HG03064 (cell line): ENCODE results near the gene TBL2.
"Not testable (repeated sequence)": the region's sequence is repeated elsewhere in the genome, so short reads cannot be mapped to it uniquely, and the experiment has no call there.

Experiments
- ATAC-seq: cut with Tn5 transposase; IDR thresholded peaks from one replicate; pipeline ENCODE4 v1.9.1; 2021; ENCODE audit warnings: low read depth; ENCODE audit not compliant: unreplicated experiment

Gene TBL2

DNA sequence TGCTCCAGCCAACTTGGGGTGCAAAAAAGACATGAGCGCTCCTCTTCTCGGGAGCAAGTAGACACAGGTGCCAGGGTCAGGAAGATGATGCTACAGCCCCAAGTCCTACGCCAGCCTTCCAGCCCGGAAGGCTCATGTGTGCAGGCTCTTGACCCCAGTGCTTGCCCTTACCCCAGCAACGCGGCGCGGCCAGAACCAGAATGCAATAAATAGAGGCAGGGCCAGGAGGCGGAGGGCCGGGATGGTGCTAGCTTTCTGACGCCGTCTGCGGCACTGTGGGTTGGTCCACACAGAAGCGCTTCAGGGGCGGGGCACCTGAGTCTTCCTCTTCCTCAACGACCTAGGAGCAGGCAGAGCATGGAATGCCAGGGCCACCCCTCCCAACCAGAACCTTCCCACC is 41.3 kb downstream of the TBL2 start:
- no peak for ATAC-seq

DNA sequence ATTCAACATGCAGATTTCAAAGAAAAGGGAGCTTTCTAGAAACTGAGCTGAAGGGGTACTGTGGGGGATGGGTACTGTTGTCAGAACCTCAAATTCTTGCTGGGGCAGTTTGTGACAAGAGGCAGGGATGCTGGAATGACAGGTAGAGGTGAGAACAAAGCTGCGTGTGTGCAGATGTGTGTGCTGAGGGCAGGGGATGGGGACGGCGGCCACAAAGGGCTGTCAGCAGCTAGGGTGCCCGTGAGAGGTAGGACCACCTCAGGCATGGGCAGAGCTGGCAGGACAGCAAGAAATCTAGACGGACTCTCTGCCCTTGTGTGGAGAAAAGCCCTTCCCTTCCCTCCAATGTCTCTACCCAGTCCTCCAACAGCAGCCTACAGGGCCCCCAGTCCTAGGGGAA is 41.9 kb downstream of the TBL2 start:
- no peak for ATAC-seq

DNA sequence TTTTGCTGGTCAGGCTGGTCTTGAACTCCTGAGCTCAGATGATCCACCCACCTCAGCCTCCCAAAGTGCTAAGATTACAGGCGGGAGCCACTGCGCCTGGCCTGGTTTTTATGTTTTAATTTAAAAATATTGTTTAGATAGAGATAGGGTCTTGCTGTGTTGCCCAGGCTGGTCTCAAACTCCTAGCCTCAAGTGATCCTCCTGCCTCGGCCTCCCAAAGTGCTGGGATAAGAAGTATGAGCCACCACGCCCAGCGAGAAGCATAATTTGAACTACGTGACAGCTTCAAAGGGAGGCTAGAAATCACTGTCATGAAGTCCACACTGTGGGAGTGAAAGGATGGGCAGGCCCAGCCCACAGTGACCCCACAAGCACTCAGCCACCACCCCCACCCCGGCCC is 42.5 kb downstream of the TBL2 start:
- not testable (repeated sequence) for ATAC-seq

DNA sequence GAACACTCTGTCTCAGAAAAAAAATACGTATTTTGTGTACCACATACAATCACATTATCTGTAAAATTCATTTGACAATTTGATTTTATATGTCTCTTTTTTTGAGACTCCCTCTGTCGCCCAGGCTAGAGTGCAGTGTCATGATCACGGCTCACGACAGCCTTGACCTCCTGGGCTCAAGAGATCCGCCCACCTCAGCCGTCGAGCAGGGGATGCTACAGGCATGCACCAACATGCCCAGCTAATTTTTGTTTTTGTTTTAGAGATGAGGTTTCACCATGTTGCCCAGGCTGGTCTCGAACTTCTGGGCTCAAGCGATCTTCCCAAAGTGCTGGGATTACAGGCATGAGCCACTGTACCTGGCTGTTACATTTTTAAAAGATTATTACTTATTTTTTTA is 44.6 kb downstream of the TBL2 start:
- no peak for ATAC-seq

DNA sequence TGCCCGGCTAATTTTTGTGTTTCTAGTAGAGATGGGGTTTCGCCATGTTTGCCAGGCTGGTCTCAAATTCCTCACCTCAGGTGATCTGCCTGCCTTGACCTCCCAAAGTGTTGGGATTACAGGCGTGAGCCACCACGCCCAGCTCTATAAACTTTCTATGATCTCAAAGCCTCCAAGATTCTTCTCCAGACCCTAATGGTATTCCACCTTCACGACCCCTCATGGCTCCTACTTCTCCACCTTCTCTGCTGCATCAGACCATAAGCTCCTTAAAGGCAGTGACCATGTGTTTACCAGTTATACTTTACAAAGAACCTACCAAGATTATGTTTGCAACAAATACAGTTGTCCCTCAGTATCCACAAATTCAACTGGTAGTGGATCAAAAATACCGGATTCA is 46.2 kb downstream of the TBL2 start:
- no peak for ATAC-seq

DNA sequence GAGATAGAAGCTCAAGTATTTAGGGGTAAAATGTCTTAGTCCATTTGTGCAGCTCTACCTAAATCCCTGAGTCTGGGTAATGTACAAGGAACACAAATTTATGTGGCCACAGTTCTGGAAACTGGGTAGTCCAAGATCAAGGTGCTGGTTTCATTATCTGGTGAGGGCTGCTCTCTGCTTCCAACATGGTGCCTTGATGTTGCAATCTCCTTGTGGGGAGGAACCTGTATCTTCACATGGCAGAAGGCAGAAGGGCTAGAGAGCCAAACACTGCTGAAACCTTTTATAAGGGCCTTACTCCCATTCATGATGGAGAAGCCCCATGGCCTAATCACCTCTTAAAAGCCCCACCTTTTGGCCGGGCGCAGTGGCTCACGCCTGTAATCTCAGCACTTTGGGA is 47.6 kb downstream of the TBL2 start:
- no peak for ATAC-seq

GRCh38 chr7:73526896-73527821 is 51.2 kb downstream of the TBL2 start:
- ATAC-seq, result no peak

- not testable (repeated sequence) for ATAC-seq
Measured at GRCh38 chr7:73526158-73526494, 52.3 kb downstream of the TBL2 start.

GRCh38 chr7:73522105-73522872 is 56.1 kb downstream of the TBL2 start, which contains the start of gene BAZ1B:
Gene BAZ1B, minus strand, starts transcription at chr7:73522293. Its CDS starts 360 bp downstream, at chr7:73521933.
- ATAC-seq, result peak; percentile 70

DNA sequence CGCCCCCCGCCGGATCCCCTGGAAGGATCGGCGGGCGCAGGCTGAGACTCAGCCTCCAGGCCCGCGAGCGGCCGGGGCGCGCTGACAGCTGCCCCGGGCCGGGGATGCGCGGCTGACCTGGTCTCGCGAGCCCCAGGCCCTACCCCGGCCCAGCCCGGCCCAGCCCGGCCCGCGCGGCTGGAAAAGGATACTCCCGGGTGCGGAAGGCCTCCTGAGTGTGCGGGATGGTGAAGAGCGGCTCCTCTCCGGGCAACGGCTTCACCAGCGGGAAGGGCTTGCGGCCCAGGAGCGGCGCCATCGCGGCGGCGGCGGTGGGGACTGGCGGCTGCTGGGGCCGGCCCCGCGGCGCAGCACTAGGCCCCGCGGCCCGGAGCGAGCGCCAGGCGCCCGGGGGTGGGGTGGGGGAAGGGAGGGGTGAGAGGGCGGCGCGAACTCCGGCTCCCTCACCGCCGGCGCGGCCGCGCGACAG is 56.7 kb downstream of the TBL2 start:
- peak; percentile 30 for ATAC-seq

- no peak for ATAC-seq
Measured at GRCh38 chr7:73520673-73521635, 57.4 kb downstream of the TBL2 start.

- no peak for ATAC-seq
Measured at GRCh38 chr7:73519867-73520672, 58.3 kb downstream of the TBL2 start.

DNA sequence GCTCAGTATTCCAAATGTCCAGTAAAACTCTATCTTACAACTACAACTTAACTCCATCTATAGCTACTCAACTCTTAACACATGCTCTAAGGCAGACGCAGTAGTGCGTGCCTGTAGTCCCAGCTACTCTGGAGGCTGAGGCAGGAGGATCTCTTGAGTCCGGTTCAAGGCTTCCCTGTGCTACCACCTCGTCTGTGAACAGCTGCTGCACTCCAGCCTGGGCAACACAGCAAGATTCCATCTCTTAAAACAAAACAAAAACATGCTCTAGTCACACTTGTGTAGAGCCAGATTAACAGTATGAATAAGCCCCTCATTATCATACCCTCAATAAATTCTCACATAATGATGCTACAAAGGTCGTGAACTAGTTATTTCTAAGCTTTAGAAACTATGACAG is 59.9 kb downstream of the TBL2 start:
- no peak for ATAC-seq
